OCI-LY3 (cell line): ENCODE data around the gene EPHA1.

Experiments
- EZH2phosphoT487 ChIP-seq: fragments of 200-600 bp; shearing (Covaris generic); IDR thresholded peaks from 2 replicates; pipeline ENCODE4 v1.6.1; 2018; ENCODE audit warnings: antibody characterized with exemption, mixed run types, low read depth
- TF ChIP-seq, protein P1 (sequence below): fragments of 200-600, 300-600 bp; sonication (generic); IDR thresholded peaks from 2 replicates; pipeline ENCODE4 v1.5.1; 2014; ENCODE audit warnings: antibody characterized with exemption, low read length, low read depth

DNA sequence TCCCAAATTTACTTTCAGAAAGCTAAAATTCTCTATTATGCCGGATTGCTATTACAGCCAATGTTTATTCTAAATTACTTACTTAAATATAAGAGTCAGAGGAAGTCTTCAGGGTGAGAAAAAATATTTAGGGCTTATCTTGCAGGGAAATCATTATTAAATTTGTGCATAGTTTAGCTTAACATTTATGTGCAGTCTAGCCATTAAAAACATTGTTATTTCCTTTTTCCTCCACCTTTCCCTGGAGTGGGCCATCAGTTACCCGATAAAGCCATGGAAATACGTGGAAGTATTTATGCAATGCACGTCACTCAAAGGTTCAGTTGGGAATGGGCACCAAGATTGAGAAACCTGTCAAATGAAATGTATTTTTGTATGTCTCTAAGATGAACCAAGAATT, 25.1 kb upstream of the EPHA1 start:
- TF ChIP-seq, protein P1, sequence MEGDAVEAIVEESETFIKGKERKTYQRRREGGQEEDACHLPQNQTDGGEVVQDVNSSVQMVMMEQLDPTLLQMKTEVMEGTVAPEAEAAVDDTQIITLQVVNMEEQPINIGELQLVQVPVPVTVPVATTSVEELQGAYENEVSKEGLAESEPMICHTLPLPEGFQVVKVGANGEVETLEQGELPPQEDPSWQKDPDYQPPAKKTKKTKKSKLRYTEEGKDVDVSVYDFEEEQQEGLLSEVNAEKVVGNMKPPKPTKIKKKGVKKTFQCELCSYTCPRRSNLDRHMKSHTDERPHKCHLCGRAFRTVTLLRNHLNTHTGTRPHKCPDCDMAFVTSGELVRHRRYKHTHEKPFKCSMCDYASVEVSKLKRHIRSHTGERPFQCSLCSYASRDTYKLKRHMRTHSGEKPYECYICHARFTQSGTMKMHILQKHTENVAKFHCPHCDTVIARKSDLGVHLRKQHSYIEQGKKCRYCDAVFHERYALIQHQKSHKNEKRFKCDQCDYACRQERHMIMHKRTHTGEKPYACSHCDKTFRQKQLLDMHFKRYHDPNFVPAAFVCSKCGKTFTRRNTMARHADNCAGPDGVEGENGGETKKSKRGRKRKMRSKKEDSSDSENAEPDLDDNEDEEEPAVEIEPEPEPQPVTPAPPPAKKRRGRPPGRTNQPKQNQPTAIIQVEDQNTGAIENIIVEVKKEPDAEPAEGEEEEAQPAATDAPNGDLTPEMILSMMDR, result no peak
- TF ChIP-seq EZH2phosphoT487, result no peak
